H9 (cell line): ENCODE data around the gene HOOK2. TPM values are rescaled to one million over a fixed set of nuclear protein-coding genes. Genes with fewer than 3 reads are reported as not detected.

ENCODE experiments used
- DNase-seq: peaks from one replicate; pipeline ENCODE4 v3.0.0-alpha.2; 2017
- H2AFZ ChIP-seq: one replicate; pipeline ENCODE4 v1.6.1; 2013; ENCODE audit warnings: mild to moderate bottlenecking, low read length, control low read depth, moderate library complexity
- H2AK5ac ChIP-seq: 2 replicates; pipeline ENCODE4 v1.6.1; 2013; ENCODE audit warnings: low read length, control low read depth, mixed read lengths; ENCODE audit not compliant: insufficient read length
- H2BK120ac ChIP-seq: one replicate; pipeline ENCODE4 v1.6.1; 2013; ENCODE audit warnings: low read depth, mild to moderate bottlenecking, low read length, control low read depth, inconsistent platforms; ENCODE audit not compliant: poor library complexity, severe bottlenecking
- H2BK12ac ChIP-seq: 2 replicates; pipeline ENCODE4 v1.6.1; 2013; ENCODE audit warnings: low read length, control low read depth, mixed read lengths, low read depth; ENCODE audit not compliant: insufficient read length
- H2BK15ac ChIP-seq: 2 replicates; pipeline ENCODE4 v1.6.1; 2013; ENCODE audit warnings: low read depth, low read length, control low read depth
- H2BK20ac ChIP-seq: one replicate; pipeline ENCODE4 v1.6.1; 2013; ENCODE audit warnings: low read depth, mild to moderate bottlenecking, low read length, control low read depth, inconsistent platforms; ENCODE audit not compliant: poor library complexity, severe bottlenecking
- H2BK5ac ChIP-seq: 2 replicates; pipeline ENCODE4 v1.6.1; 2013; ENCODE audit warnings: low read length, control low read depth, mixed read lengths; ENCODE audit not compliant: insufficient read length
- H3K14ac ChIP-seq: 2 replicates; pipeline ENCODE4 v1.6.1; 2013; ENCODE audit warnings: low read length, control low read depth; ENCODE audit not compliant: insufficient read depth
- H3K18ac ChIP-seq: 2 replicates; pipeline ENCODE4 v1.6.1; 2013; ENCODE audit warnings: low read depth, mild to moderate bottlenecking, mixed read lengths, low read length, control low read depth; ENCODE audit not compliant: insufficient read length
- H3K23ac ChIP-seq: 2 replicates; pipeline ENCODE4 v1.6.1; 2013; ENCODE audit warnings: low read length, control low read depth, mixed read lengths, low read depth; ENCODE audit not compliant: insufficient read length
- H3K23me2 ChIP-seq: 2 replicates; pipeline ENCODE4 v1.6.1; 2013; ENCODE audit warnings: low read depth, mild to moderate bottlenecking, mixed read lengths, low read length, control low read depth; ENCODE audit not compliant: insufficient read length, poor library complexity, severe bottlenecking
- H3K27ac ChIP-seq: 2 replicates; pipeline ENCODE4 v1.5.1; 2013; ENCODE audit warnings: low read length, control low read depth, mixed read lengths, low read depth; ENCODE audit not compliant: insufficient read length
- H3K27me3 ChIP-seq: 2 replicates; pipeline ENCODE4 v1.6.1; 2013; ENCODE audit warnings: low read length, control low read depth, inconsistent platforms; ENCODE audit not compliant: insufficient read depth
- H3K4ac ChIP-seq: 2 replicates; pipeline ENCODE4 v1.6.1; 2013; ENCODE audit warnings: low read depth, mild to moderate bottlenecking, control low read depth, inconsistent platforms, low read length, moderate library complexity
- H3K4me1 ChIP-seq: 2 replicates; pipeline ENCODE4 v1.6.1; 2013; ENCODE audit warnings: low read length, control low read depth, inconsistent platforms; ENCODE audit not compliant: insufficient read depth
- H3K4me2 ChIP-seq: 2 replicates; pipeline ENCODE4 v1.6.1; 2013; ENCODE audit warnings: low read length, control low read depth, mixed read lengths; ENCODE audit not compliant: insufficient read length, insufficient read depth
- H3K56ac ChIP-seq: 2 replicates; pipeline ENCODE4 v1.6.1; 2013; ENCODE audit warnings: low read depth, mild to moderate bottlenecking, mixed read lengths, low read length, control low read depth; ENCODE audit not compliant: insufficient read length
- H3K79me1 ChIP-seq: 2 replicates; pipeline ENCODE4 v1.6.1; 2013; ENCODE audit warnings: low read depth, mild to moderate bottlenecking, moderate library complexity, low read length, control low read depth, inconsistent platforms; ENCODE audit not compliant: insufficient read depth, poor library complexity, severe bottlenecking
- H3K79me2 ChIP-seq: 2 replicates; pipeline ENCODE4 v1.6.1; 2013; ENCODE audit warnings: low read length, control low read depth, inconsistent platforms; ENCODE audit not compliant: insufficient read depth
- H3K9ac ChIP-seq: 2 replicates; pipeline ENCODE4 v1.6.1; 2013; ENCODE audit warnings: low read length, control low read depth, mixed read lengths; ENCODE audit not compliant: insufficient read length; ENCODE audit errors: extremely low read depth
- H3K9me3 ChIP-seq: one replicate; pipeline ENCODE4 v1.6.1; 2013; ENCODE audit warnings: low read depth, low read length, inconsistent platforms; ENCODE audit not compliant: control insufficient read depth
- H3T11ph ChIP-seq: one replicate; pipeline ENCODE4 v1.6.1; 2013; ENCODE audit warnings: mild to moderate bottlenecking, low read length, control low read depth, inconsistent platforms
- H4K20me1 ChIP-seq: one replicate; pipeline ENCODE4 v1.6.1; 2013; ENCODE audit not compliant: control insufficient read depth, insufficient read length, insufficient read depth
- H4K5ac ChIP-seq: 2 replicates; pipeline ENCODE4 v1.6.1; 2013; ENCODE audit warnings: low read depth, mild to moderate bottlenecking, mixed read lengths, low read length, control low read depth; ENCODE audit not compliant: insufficient read length
- H4K8ac ChIP-seq: replicated peaks from 2 replicates; pipeline ENCODE4 v1.6.1; 2013; ENCODE audit warnings: low read length, control low read depth, mixed read lengths, low read depth; ENCODE audit not compliant: insufficient read length
- H4K91ac ChIP-seq: 2 replicates; pipeline ENCODE4 v1.6.1; 2013; ENCODE audit warnings: low read depth, mild to moderate bottlenecking, moderate library complexity, mixed read lengths, low read length, control low read depth; ENCODE audit not compliant: insufficient read length
- H3K27ac Mint-ChIP-seq, 3 experiments: 2 replicates in 2 of 3; 3 replicates in 1 of 3; pipeline ENCODE4 v1.8.0; 2020 to 2021; ENCODE audit warnings: mixed read lengths in 3 of 3, mild to moderate bottlenecking in 1 of 3, moderate library complexity in 1 of 3
- H3K27me3 Mint-ChIP-seq: 2 replicates; pipeline ENCODE4 v1.8.0; 2021; ENCODE audit warnings: low read depth, mild to moderate bottlenecking, moderate library complexity, mixed read lengths
- H3K36me3 Mint-ChIP-seq, 3 experiments: 2 replicates in 2 of 3; 3 replicates in 1 of 3; pipeline ENCODE4 v1.8.0; 2020 to 2021; ENCODE audit warnings: low read depth in 3 of 3, mixed read lengths in 3 of 3; ENCODE audit not compliant: insufficient read depth in 1 of 3
- H3K4me1 Mint-ChIP-seq, 2 experiments: 2 replicates each; pipeline ENCODE4 v1.8.0; 2020; ENCODE audit warnings: mixed read lengths in 2 of 2
- H3K4me3 Mint-ChIP-seq, 2 experiments: 2 replicates in 1 of 2; 3 replicates in 1 of 2; pipeline ENCODE4 v1.8.0; 2020 to 2021; ENCODE audit warnings: mild to moderate bottlenecking in 2 of 2, mixed read lengths in 2 of 2, moderate library complexity in 1 of 2
- H3K9me3 Mint-ChIP-seq, 2 experiments: 2 replicates in 1 of 2; 3 replicates in 1 of 2; pipeline ENCODE4 v1.8.0; 2020; ENCODE audit warnings: mild to moderate bottlenecking in 2 of 2, mixed read lengths in 2 of 2, moderate library complexity in 1 of 2
- WGBS: extraction: QIAGEN DNeasy Blood & Tissue Kit; methylation state at CpG from one replicate; pipeline ENCODE4 v1.1.7; 2013; ENCODE audit warnings: missing lambda C conversion rate, low lambda C conversion rate, mixed read lengths; ENCODE audit not compliant: insufficient read length; ENCODE audit errors: extremely low coverage; 5-methylcytosine and 5-hydroxymethylcytosine counted together
- total RNA-seq: library from RNA; stranded (reverse); gene quantifications from 2 replicates; pipeline ENCODE4 v1.2.1, GENCODE V29; 2021
- TF ChIP-seq, protein P1 (sequence below): fragments of 200-600 bp; sonication (generic); conservative IDR thresholded peaks from 3 replicates; pipeline ENCODE4 v1.8.0; 2021; ENCODE audit warnings: antibody characterized with exemption, mild to moderate bottlenecking

Gene HOOK2
- total RNA-seq, 1 experiment from 2014 or later = 64.7 TPM

DNA sequence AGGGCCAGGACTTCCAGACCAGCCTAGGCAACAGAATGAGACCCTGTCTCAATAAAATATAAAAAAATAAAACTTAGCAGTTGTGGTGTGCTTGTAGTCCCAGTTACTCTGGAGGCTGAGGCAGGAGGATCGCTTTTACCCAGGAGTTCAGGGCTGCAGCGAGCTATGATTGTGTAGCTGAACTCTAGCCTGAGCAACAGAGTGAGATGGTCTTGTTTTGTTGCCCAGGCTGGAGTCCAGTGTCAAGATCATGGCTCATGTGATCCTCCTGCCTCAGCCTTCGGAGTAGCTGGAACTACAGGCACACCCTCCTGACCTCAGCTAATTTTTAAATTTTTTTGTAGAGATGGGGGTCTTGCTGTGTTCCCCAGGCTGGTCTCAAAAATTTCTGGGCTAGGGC lies 11.6 kb upstream of the HOOK2 start:
- no peak overlapping the region for H3K27ac ChIP-seq
- no peaks in the 10 kb centered on the region for H4K20me1 ChIP-seq
- Mint-ChIP-seq H3K27ac (no peak overlapping the region), H3K36me3 (no peaks in the 10 kb centered on the region), H3K9me3 (no peaks in the 10 kb centered on the region), H3K4me1 (peaks cover 30 to 31% of the 10 kb centered on the region in 2 experiments), H3K27me3 (peaks cover 6% of the 10 kb centered on the region), H3K4me3 (no peak overlapping the region; a peak in 1 of 5 replicates)
- TF ChIP-seq, protein P1, sequence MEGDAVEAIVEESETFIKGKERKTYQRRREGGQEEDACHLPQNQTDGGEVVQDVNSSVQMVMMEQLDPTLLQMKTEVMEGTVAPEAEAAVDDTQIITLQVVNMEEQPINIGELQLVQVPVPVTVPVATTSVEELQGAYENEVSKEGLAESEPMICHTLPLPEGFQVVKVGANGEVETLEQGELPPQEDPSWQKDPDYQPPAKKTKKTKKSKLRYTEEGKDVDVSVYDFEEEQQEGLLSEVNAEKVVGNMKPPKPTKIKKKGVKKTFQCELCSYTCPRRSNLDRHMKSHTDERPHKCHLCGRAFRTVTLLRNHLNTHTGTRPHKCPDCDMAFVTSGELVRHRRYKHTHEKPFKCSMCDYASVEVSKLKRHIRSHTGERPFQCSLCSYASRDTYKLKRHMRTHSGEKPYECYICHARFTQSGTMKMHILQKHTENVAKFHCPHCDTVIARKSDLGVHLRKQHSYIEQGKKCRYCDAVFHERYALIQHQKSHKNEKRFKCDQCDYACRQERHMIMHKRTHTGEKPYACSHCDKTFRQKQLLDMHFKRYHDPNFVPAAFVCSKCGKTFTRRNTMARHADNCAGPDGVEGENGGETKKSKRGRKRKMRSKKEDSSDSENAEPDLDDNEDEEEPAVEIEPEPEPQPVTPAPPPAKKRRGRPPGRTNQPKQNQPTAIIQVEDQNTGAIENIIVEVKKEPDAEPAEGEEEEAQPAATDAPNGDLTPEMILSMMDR = no peak
- no peak overlapping the region for H2BK120ac ChIP-seq
- no peaks in the 10 kb centered on the region for H3K9me3 ChIP-seq
- no peak overlapping the region for H2BK20ac ChIP-seq
- no peaks in the 10 kb centered on the region for H3K79me2 ChIP-seq
- H4K5ac ChIP-seq = no peak overlapping the region
- no peak overlapping the region for H4K8ac ChIP-seq
- no CpG with 5 or more reads among the region's 3 CpGs for WGBS
- H3K23ac ChIP-seq = no peak overlapping the region
- no peak overlapping the region for H2BK15ac ChIP-seq
- H2AK5ac ChIP-seq = no peak overlapping the region
- no peak overlapping the region for H3K4ac ChIP-seq
- H3T11ph ChIP-seq = no peak overlapping the region
- no peak overlapping the region for H3K18ac ChIP-seq
- no peak overlapping the region for H2BK12ac ChIP-seq
- H2AFZ ChIP-seq = no peak overlapping the region
- no peak overlapping the region for H3K4me2 ChIP-seq
- peaks cover 33% of the 10 kb centered on the region for H3K23me2 ChIP-seq
- no peaks in the 10 kb centered on the region for H3K79me1 ChIP-seq
- H2BK5ac ChIP-seq = no peak overlapping the region
- no peak for DNase-seq
- H4K91ac ChIP-seq = no peak overlapping the region
- no peak overlapping the region for H3K56ac ChIP-seq
- no peaks in the 10 kb centered on the region; the same call in 1 of the 2 replicates for H3K27me3 ChIP-seq
- peaks cover 6% of the 10 kb centered on the region for H3K4me1 ChIP-seq
- no peak overlapping the region for H3K9ac ChIP-seq
- no peak overlapping the region for H3K14ac ChIP-seq
